A549 (cell line): ENCODE measurements around the gene VWA8. TPM values are rescaled to one million over a fixed set of nuclear protein-coding genes. Genes with fewer than 3 reads are reported as not detected.

Experiments
- ATAC-seq, 2 experiments: fragments of 200-7000 bp in 1 of 2; fragments of >200 bp in 1 of 2; cut with Nextera tagmentation in 1 of 2; cut with Tn5 transposase in 1 of 2; 3 replicates each; pipeline versions ENCODE4 v1.8.0 to v1.9.1; 2018 to 2020; ENCODE audit warnings: mild to moderate bottlenecking in 1 of 2, moderate library complexity in 1 of 2
- CTCF ChIA-PET: fragments of 300-600 bp; sonication (Branson Sonifier 250); formaldehyde crosslinking; extraction: SDS; loops from one replicate; lab custom pipeline; 2021; ENCODE audit warnings: antibody characterized with exemption, inconsistent platforms; lab: Yijun Ruan, JAX
- POLR2A ChIA-PET: fragments of 350-600 bp; formaldehyde crosslinking; extraction: SDS; loops from one replicate; lab custom pipeline; 2021; ENCODE audit warnings: antibody characterized with exemption, inconsistent platforms; lab: Yijun Ruan, JAX
- DNase-seq, 2 experiments: peaks; one replicate each; pipeline versions ENCODE4 v3.0.0 to v3.0.0-alpha.2; 2011 to 2016; ENCODE audit warnings: low read depth in 1 of 2, low spot score in 1 of 2
- FAIRE-seq: peaks from 2 replicates; lab custom pipeline; 2011; peaks lifted over from hg19 to GRCh38; lab: Jason Lieb, UNC
- H3K27ac ChIP-seq, 2 experiments: fragments of >200 bp; sonication (Bioruptor Twin); formaldehyde crosslinking; 3 replicates each; pipeline ENCODE4 v1.5.1; 2016 to 2017
- H3K4me1 ChIP-seq: fragments of >200 bp; sonication (Bioruptor Twin); formaldehyde crosslinking; 3 replicates; pipeline ENCODE4 v1.6.1; 2016
- H3K4me2 ChIP-seq: fragments of >200 bp; sonication (Bioruptor Twin); formaldehyde crosslinking; 3 replicates; pipeline ENCODE4 v1.6.1; 2016
- H3K4me3 ChIP-seq: fragments of >200 bp; sonication (Bioruptor Twin); formaldehyde crosslinking; 3 replicates; pipeline ENCODE4 v1.5.1; 2016
- H3K9me3 ChIP-seq: fragments of >200 bp; sonication (Bioruptor Twin); formaldehyde crosslinking; 3 replicates; pipeline ENCODE4 v1.6.1; 2016
- CBX2 ChIP-seq: fragments of 200-600 bp; sonication (generic); IDR thresholded peaks from 2 replicates; pipeline ENCODE4 v1.6.1; 2016; ENCODE audit warnings: low read depth, mild to moderate bottlenecking, borderline replicate concordance
- CBX8 ChIP-seq: fragments of 200-600 bp; sonication (generic); IDR thresholded peaks from 2 replicates; pipeline ENCODE4 v1.6.1; 2016
- CHD2 ChIP-seq: fragments of 150-350 bp; IDR thresholded peaks from 2 replicates; pipeline ENCODE4 v1.6.1; 2014; ENCODE audit warnings: low read length; ENCODE audit not compliant: partially characterized antibody
- CHD4 ChIP-seq: fragments of 200-600 bp; sonication (generic); IDR thresholded peaks from 2 replicates; pipeline ENCODE4 v1.6.1; 2016; ENCODE audit warnings: antibody characterized with exemption, mild to moderate bottlenecking, borderline replicate concordance
- EHMT2 ChIP-seq: fragments of 200-600 bp; sonication (generic); IDR thresholded peaks from 2 replicates; pipeline ENCODE4 v1.6.1; 2016; ENCODE audit warnings: antibody characterized with exemption, low read depth, mild to moderate bottlenecking, moderate library complexity
- ESRRA ChIP-seq: fragments of 150-350 bp; IDR thresholded peaks from 2 replicates; pipeline ENCODE4 v1.6.1; 2014; ENCODE audit warnings: mild to moderate bottlenecking, low read length, borderline replicate concordance
- GATA3 ChIP-seq: IDR thresholded peaks from 2 replicates; pipeline ENCODE4 v1.6.1; 2012; ENCODE audit warnings: borderline replicate concordance
- HMGXB4 ChIP-seq: fragments of 250-450 bp; sonication (Bioruptor Pico); IDR thresholded peaks from 2 replicates; pipeline ENCODE4 v1.5.0; 2021; ENCODE audit warnings: mild to moderate bottlenecking, moderate library complexity, borderline replicate concordance
- HOXA7 ChIP-seq: fragments of 250-450 bp; sonication (Bioruptor Pico); IDR thresholded peaks from 2 replicates; pipeline ENCODE4 v1.5.0; 2020; ENCODE audit warnings: mild to moderate bottlenecking, moderate library complexity
- HOXB5 ChIP-seq: fragments of 250-450 bp; sonication (Bioruptor Pico); IDR thresholded peaks from 2 replicates; pipeline ENCODE4 v1.5.0; 2020; ENCODE audit warnings: mild to moderate bottlenecking, moderate library complexity
- KDM1A ChIP-seq: fragments of 200-600 bp; sonication (generic); IDR thresholded peaks from 2 replicates; pipeline ENCODE4 v1.6.1; 2016; ENCODE audit warnings: low read depth, mild to moderate bottlenecking
- KDM5A ChIP-seq: fragments of 200-600 bp; sonication (generic); IDR thresholded peaks from 2 replicates; pipeline ENCODE4 v1.6.1; 2016; ENCODE audit warnings: antibody characterized with exemption, mild to moderate bottlenecking
- PBX3 ChIP-seq: IDR thresholded peaks from 2 replicates; pipeline ENCODE4 v1.6.1; 2012
- PHF8 ChIP-seq: fragments of 200-600 bp; sonication (generic); IDR thresholded peaks from 2 replicates; pipeline ENCODE4 v1.6.1; 2016; ENCODE audit warnings: low read depth, mild to moderate bottlenecking, antibody characterized with exemption, moderate library complexity, borderline replicate concordance
- POLR2A ChIP-seq: IDR thresholded peaks from 2 replicates; pipeline ENCODE4 v1.6.1; 2012; ENCODE audit warnings: mild to moderate bottlenecking, low read length
- RAD21 ChIP-seq, 2 experiments: fragments of >200 bp in 1 of 2; sonication (Bioruptor Twin) in 1 of 2; formaldehyde crosslinking in 1 of 2; IDR thresholded peaks in 1 of 2; conservative IDR thresholded peaks in 1 of 2; 2 replicates in 1 of 2; 3 replicates in 1 of 2; pipeline ENCODE4 v1.6.1; 2012 to 2018; ENCODE audit warnings: inconsistent platforms in 1 of 2
- RARB ChIP-seq: fragments of 250-450 bp; sonication (Bioruptor Pico); IDR thresholded peaks from 2 replicates; pipeline ENCODE4 v1.8.0; 2021; ENCODE audit warnings: mild to moderate bottlenecking, moderate library complexity
- REST ChIP-seq: fragments of 200-600 bp; sonication (generic); IDR thresholded peaks from 2 replicates; pipeline ENCODE4 v1.6.1; 2016; ENCODE audit warnings: antibody characterized with exemption, mild to moderate bottlenecking, moderate library complexity
- SMC3 ChIP-seq: fragments of >200 bp; sonication (Bioruptor Twin); formaldehyde crosslinking; IDR thresholded peaks from 3 replicates; pipeline ENCODE4 v1.6.1; 2018; ENCODE audit warnings: inconsistent platforms
- WGBS: methylation state at CpG from one replicate; pipeline ENCODE4 v1.1.6; 2017; ENCODE audit errors: missing lambda C conversion rate; 5-methylcytosine and 5-hydroxymethylcytosine counted together
- polyA plus RNA-seq, 4 experiments: library from polyadenylated mRNA; depleted of rRNA in 3 of 4; stranded (reverse); fragments of >200 nt; fragmentation: RNase III in 1 of 4; extraction: RNeasy Plus Mini Kit Qiagen cat#74134 plus additional on column Dnase treatment in 1 of 4; gene quantifications; 2 replicates in 3 of 4; 3 replicates in 1 of 4; pipeline ENCODE4 v1.2.3, GENCODE V29; 2011 to 2017
- TF ChIP-seq, protein P1 (sequence below): fragments of >200 bp; sonication (Bioruptor Twin); formaldehyde crosslinking; IDR thresholded peaks from 2 replicates; pipeline ENCODE4 v1.6.1; 2016

Gene VWA8
- polyA plus RNA-seq, 2 of the 4 experiments (the other 2 are of a cell fraction) = 6.4 to 15.3 TPM

- TF ChIP-seq PBX3 (no peak), GATA3 (no peak), CHD2 (no peak), HOXA7 (CRISPR knock-in tag) (no peak), REST (no peak), PHF8 (no peak), CBX2 (no peak), CHD4 (no peak), KDM1A (no peak), SMC3 (no peak), KDM5A (no peak), HOXB5 (no peak), HMGXB4 (no peak), POLR2A (no peak), ESRRA (no peak)
- TF ChIP-seq, protein P1, sequence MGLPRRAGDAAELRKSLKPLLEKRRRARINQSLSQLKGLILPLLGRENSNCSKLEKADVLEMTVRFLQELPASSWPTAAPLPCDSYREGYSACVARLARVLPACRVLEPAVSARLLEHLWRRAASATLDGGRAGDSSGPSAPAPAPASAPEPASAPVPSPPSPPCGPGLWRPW = no peak
- no peaks in the 10 kb centered on the region for H3K9me3 ChIP-seq
- 88% methylated on average over 1 of the region's 1 CpG for WGBS
- H3K27ac ChIP-seq = no peak overlapping the region
- no peaks in the 10 kb centered on the region for H3K4me1 ChIP-seq
- POLR2A ChIA-PET = no interaction called here
- H3K4me3 ChIP-seq = no peak overlapping the region
- DNase-seq (no peak), FAIRE-seq (no peak), ATAC-seq (no peak)
- CTCF ChIA-PET = no interaction called here
- H3K4me2 ChIP-seq = no peak overlapping the region
Observed at GRCh38 chr13:41859565-41859964, 101.3 kb downstream of the VWA8 start.

DNA sequence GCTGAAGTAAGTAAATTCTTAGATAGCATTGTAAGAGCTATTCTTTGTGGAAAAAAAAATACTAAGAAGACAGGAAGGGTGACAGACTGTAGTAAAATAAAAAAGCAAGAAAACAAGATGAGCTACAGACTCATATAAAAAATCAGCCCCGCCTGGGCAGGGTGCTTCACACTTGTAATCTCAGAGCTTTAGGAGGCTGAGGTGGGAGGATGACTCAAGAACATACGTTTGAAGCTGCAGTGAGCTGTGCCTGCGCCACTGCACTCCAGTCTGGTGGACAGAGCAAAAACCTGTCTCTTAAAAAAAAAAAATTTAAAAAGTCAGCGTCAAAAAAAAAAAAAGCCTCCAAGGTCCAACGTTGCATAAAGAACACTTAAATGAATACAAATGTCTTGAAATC lies 102.1 kb downstream of the VWA8 start:
- H3K9me3 ChIP-seq = no peaks in the 10 kb centered on the region
- FAIRE-seq (no peak), ATAC-seq (no peak), DNase-seq (no peak)
- H3K4me3 ChIP-seq = no peak overlapping the region
- CTCF ChIA-PET = no interaction called here
- H3K27ac ChIP-seq = no peak overlapping the region
- TF ChIP-seq GATA3 (no peak), RAD21 (conservative IDR thresholded peaks at IDR 0.05 in 1 of 2, IDR thresholded peaks at IDR 0.05 in 1 of 2) (no peak), CBX8 (no peak), EHMT2 (no peak), RARB (CRISPR knock-in tag) (no peak)
- no peak overlapping the region for H3K4me2 ChIP-seq
- WGBS = 90% methylated on average over 5 of the region's 5 CpGs
- no peaks in the 10 kb centered on the region for H3K4me1 ChIP-seq
- POLR2A ChIA-PET = no interaction called here
